ENCODE measurements around the gene CNOT2. TPM values are rescaled to one million over a fixed set of nuclear protein-coding genes. Genes with fewer than 3 reads are reported as not detected.

CNOT2 gene
- total and polyA plus RNA-seq, 2 donors (not counting 3 experiments of a cell fraction or from before 2014, with no cell fraction given) = 52.2 to 79.7 TPM

DNA sequence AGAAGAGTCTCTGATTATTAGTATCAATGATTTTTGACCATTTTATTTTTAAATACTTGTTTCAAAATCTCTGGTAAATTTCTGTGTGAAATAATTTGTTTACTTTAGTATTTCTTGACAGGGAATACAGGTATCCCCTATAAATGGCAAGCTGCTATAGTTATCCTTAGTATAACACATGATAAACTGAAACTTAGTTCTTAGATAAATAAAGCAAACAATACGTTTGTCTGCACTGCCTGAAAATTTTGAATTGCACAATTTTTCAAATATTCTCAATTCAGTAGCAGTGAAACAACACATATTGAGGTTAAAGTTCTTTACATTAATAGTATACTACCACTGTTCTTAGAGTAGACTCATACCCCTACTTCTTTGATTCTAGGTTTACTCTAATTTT, 26.9 kb downstream of the CNOT2 start:
- DNase-seq (ENCODE audit: low read depth, low spot score) (no peak), FAIRE-seq (no peak)
- Histone ChIP-seq H3K4me1 (ENCODE audit: control insufficient read depth, extremely low read depth, insufficient read depth, low read length) (no peaks in the 10 kb centered on the region), H2AFZ (ENCODE audit: low read depth, low read length) (no peak overlapping the region), H3K9me1 (replicated peaks; ENCODE audit: control insufficient read depth, extremely low read depth, insufficient read depth, low read length) (peaks cover 3% of the 10 kb centered on the region), H3K36me3 (ENCODE audit: control insufficient read depth in 2 of 2, extremely low read depth in 1 of 2, insufficient read depth in 2 of 2, low read length in 2 of 2) (no peaks in the 10 kb centered on the region), H4K20me1 (replicated peaks; ENCODE audit: control insufficient read depth, extremely low read depth, insufficient read depth, low read length) (peaks cover 30% of the 10 kb centered on the region), H3K9ac (replicated peaks; ENCODE audit: extremely low read depth, insufficient read depth, low read length) (no peak overlapping the region), H3K27ac (ENCODE audit: insufficient read depth, low read depth, low read length) (no peak overlapping the region), H3K79me2 (ENCODE audit: control insufficient read depth, insufficient read depth, low read length) (peaks cover 99% of the 10 kb centered on the region), H3K4me2 (ENCODE audit: insufficient read depth, low read length) (no peak overlapping the region), H3K9me3 (replicated peaks; ENCODE audit: control insufficient read depth, insufficient read depth, low read length) (no peaks in the 10 kb centered on the region), H3K4me3 (replicated peaks in 1 of 3; ENCODE audit: insufficient read depth in 1 of 3, low read depth in 1 of 3, low read length in 3 of 3) (no peak overlapping the region), H3K27me3 (ENCODE audit: control insufficient read depth in 2 of 2, insufficient read depth in 2 of 2, low read length in 2 of 2) (no peaks in the 10 kb centered on the region)
- POLR2A ChIA-PET = no interaction called here
- no peak for TF ChIP-seq MYC (IDR thresholded peaks at IDR 0.05; ENCODE audit: low read depth, low read length)
- TF ChIP-seq GATA2 (IDR thresholded peaks at IDR 0.05; ENCODE audit: insufficient read depth, insufficient read length, low read depth, low read length) = no peak
- no peak for TF ChIP-seq POLR2A (IDR thresholded peaks at IDR 0.05; ENCODE audit: low read depth, low read length)
- no peak for TF ChIP-seq POLR2AphosphoS5 (IDR thresholded peaks at IDR 0.05; ENCODE audit: insufficient read depth, low read depth, low read length)
- TF ChIP-seq JUN (IDR thresholded peaks at IDR 0.05; ENCODE audit: borderline replicate concordance, insufficient read depth, insufficient read length, low read depth) = no peak
- no peak for TF ChIP-seq EZH2 (IDR thresholded peaks at IDR 0.05; ENCODE audit: borderline replicate concordance, low read depth, low read length, severe bottlenecking)
- TF ChIP-seq FOS (IDR thresholded peaks at IDR 0.05; ENCODE audit: borderline replicate concordance, insufficient read depth, low read length) = no peak
- TF ChIP-seq, protein P1, sequence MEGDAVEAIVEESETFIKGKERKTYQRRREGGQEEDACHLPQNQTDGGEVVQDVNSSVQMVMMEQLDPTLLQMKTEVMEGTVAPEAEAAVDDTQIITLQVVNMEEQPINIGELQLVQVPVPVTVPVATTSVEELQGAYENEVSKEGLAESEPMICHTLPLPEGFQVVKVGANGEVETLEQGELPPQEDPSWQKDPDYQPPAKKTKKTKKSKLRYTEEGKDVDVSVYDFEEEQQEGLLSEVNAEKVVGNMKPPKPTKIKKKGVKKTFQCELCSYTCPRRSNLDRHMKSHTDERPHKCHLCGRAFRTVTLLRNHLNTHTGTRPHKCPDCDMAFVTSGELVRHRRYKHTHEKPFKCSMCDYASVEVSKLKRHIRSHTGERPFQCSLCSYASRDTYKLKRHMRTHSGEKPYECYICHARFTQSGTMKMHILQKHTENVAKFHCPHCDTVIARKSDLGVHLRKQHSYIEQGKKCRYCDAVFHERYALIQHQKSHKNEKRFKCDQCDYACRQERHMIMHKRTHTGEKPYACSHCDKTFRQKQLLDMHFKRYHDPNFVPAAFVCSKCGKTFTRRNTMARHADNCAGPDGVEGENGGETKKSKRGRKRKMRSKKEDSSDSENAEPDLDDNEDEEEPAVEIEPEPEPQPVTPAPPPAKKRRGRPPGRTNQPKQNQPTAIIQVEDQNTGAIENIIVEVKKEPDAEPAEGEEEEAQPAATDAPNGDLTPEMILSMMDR (IDR thresholded peaks at IDR 0.05; ENCODE audit: extremely low read depth in 1 of 2, insufficient read depth in 1 of 2, low read depth in 1 of 2, low read length in 2 of 2) = no peak
- TF ChIP-seq, protein P2, sequence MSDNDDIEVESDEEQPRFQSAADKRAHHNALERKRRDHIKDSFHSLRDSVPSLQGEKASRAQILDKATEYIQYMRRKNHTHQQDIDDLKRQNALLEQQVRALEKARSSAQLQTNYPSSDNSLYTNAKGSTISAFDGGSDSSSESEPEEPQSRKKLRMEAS (IDR thresholded peaks at IDR 0.05; ENCODE audit: insufficient read depth, insufficient read length) = no peak
- dilution Hi-C loops (cut with MboI; ENCODE audit: extremely low pct_ligation_motif_present, low sequenced_read_pairs) = no loop called here
- no TSS peak for BruUV-seq (replicated peaks)
- intact Hi-C loops (cut with micrococcal nuclease) = no loop called here
- CTCF ChIA-PET = no interaction called here

All from endothelial cell of umbilical vein (primary cell).